Activated CD4-positive, alpha-beta T cell treated with anti-CD3 and anti-CD28 coated beads, Interleukin-2, amount 10 ng/mL, durations not matched to agents 24 days and 14 days (primary cell): ENCODE data around the gene BRICD5. TPM values are rescaled to one million over a fixed set of nuclear protein-coding genes. Genes with fewer than 3 reads are reported as not detected.
"Not testable (repeated sequence)": the region's sequence is repeated elsewhere in the genome, so short reads cannot be mapped to it uniquely, and the experiment has no call there.

Experiments
- DNase-seq: peaks from one replicate; pipeline ENCODE4 v3.0.0; 2022
- H3K27ac Mint-ChIP-seq: one replicate; pipeline ENCODE4 v1.8.0; 2022; ENCODE audit warnings: mild to moderate bottlenecking, mixed read lengths
- H3K27me3 Mint-ChIP-seq: one replicate; pipeline ENCODE4 v1.8.0; 2022; ENCODE audit warnings: mixed read lengths
- H3K36me3 Mint-ChIP-seq: one replicate; pipeline ENCODE4 v1.8.0; 2022; ENCODE audit warnings: low read depth, mild to moderate bottlenecking, mixed read lengths
- H3K4me1 Mint-ChIP-seq: one replicate; pipeline ENCODE4 v1.8.0; 2021; ENCODE audit warnings: mixed read lengths
- H3K4me3 Mint-ChIP-seq: one replicate; pipeline ENCODE4 v1.8.0; 2022; ENCODE audit warnings: mild to moderate bottlenecking, moderate library complexity, mixed read lengths
- H3K9me3 Mint-ChIP-seq: one replicate; pipeline ENCODE4 v1.8.0; 2021; ENCODE audit warnings: mixed read lengths
- intact Hi-C: fragments of 100-400 bp; cut with micrococcal nuclease; formaldehyde crosslinking; loops from one replicate; pipeline ENCODE4 v1.15.1; 2023
- total RNA-seq: library from RNA; stranded (reverse); gene quantifications from 2 replicates; pipeline ENCODE4 v1.2.3, GENCODE V29; 2022

Gene BRICD5
- total RNA-seq, result 22.2 and 23.1 TPM in 2 replicates

- no peak for DNase-seq
- Mint-ChIP-seq H3K36me3 (peaks cover 35% of the 10 kb centered on the region), H3K27ac (no peak within 1 kb of the TSS), H3K9me3 (no peaks in the 10 kb centered on the region), H3K27me3 (no peaks in the 10 kb centered on the region), H3K4me1 (peaks cover 21% of the 10 kb centered on the region), H3K4me3 (no peak within 1 kb of the TSS)
- intact Hi-C loops, result loop anchor here (10.0 kb wide), 1 partner anchor 206 kb away; the partner anchor contains the start of gene ZNF598
Observed at GRCh38 chr16:2210386-2211365, at the start of gene BRICD5. Gene BRICD5, minus strand, starts transcription at chr16:2210863. Its CDS starts 30 bp downstream, at chr16:2210833.

GRCh38 chr16:2260250-2260649 lies 49.6 kb upstream of the BRICD5 start:
- no peak for DNase-seq
- Mint-ChIP-seq H3K27me3 (no peaks in the 10 kb centered on the region), H3K36me3 (peaks cover 74% of the 10 kb centered on the region), H3K4me3 (no peak overlapping the region), H3K4me1 (peaks cover 15% of the 10 kb centered on the region), H3K9me3 (no peaks in the 10 kb centered on the region), H3K27ac (no peak overlapping the region)
- intact Hi-C loops, result no loop called here

GRCh38 chr16:2258530-2258929 lies 47.9 kb upstream of the BRICD5 start:
- H3K4me1 Mint-ChIP-seq, H3K27me3 Mint-ChIP-seq, H3K4me3 Mint-ChIP-seq, H3K9me3 Mint-ChIP-seq, H3K27ac Mint-ChIP-seq, DNase-seq: not testable (repeated sequence)
- H3K36me3 Mint-ChIP-seq, result peaks cover 74% of the 10 kb centered on the region
- intact Hi-C loops, result loop anchor here (10.0 kb wide), 1 partner anchor 276 kb away; the partner anchor contains the start of genes CEMP1 and PDPK1

- H3K36me3 Mint-ChIP-seq, result peaks cover 75% of the 10 kb centered on the region
Observed at GRCh38 chr16:2257726-2258125, 47.1 kb upstream of the BRICD5 start.

GRCh38 chr16:2256531-2257140 lies 46.0 kb upstream of the BRICD5 start:
- Mint-ChIP-seq H3K9me3 (no peaks in the 10 kb centered on the region), H3K4me3 (no peak overlapping the region), H3K4me1 (peaks cover 4% of the 10 kb centered on the region), H3K27ac (no peak overlapping the region), H3K36me3 (peaks cover 68% of the 10 kb centered on the region), H3K27me3 (no peaks in the 10 kb centered on the region)
- intact Hi-C loops, result loop anchor here (10.0 kb wide), 1 partner anchor 278 kb away; the partner anchor contains the start of genes CEMP1 and PDPK1
- DNase-seq, result no peak

More at GRCh38 chr16:2257726-2258125, 47.1 kb upstream of the BRICD5 start:
- no peak for DNase-seq
- Mint-ChIP-seq H3K4me3 (no peak overlapping the region), H3K4me1 (peaks cover 7% of the 10 kb centered on the region), H3K9me3 (no peaks in the 10 kb centered on the region), H3K27ac (no peak overlapping the region), H3K27me3 (no peaks in the 10 kb centered on the region)
- intact Hi-C loops, result loop anchor here (10.0 kb wide), 1 partner anchor 277 kb away; the partner anchor contains the start of genes CEMP1 and PDPK1

- Mint-ChIP-seq H3K4me1 (peaks cover 9% of the 10 kb centered on the region), H3K36me3 (peaks cover 53% of the 10 kb centered on the region), H3K27me3 (no peaks in the 10 kb centered on the region), H3K9me3 (no peaks in the 10 kb centered on the region), H3K27ac (peak overlapping the region; percentile 48), H3K4me3 (no peak overlapping the region)
- no peak for DNase-seq
- intact Hi-C loops, result loop anchor here (5.0 to 10.0 kb wide), 3 partner anchors 96 to 282 kb away; partner anchors contain the start of genes CEMP1, PDPK1, TRAF7 and ZNF598
Observed at GRCh38 chr16:2253293-2253692, 42.6 kb upstream of the BRICD5 start.

- intact Hi-C loops, result loop anchor here (5.0 to 10.0 kb wide), 3 partner anchors 95 to 282 kb away; partner anchors contain the start of genes CEMP1, PDPK1, TRAF7 and ZNF598
- Mint-ChIP-seq H3K9me3 (no peaks in the 10 kb centered on the region), H3K27me3 (no peaks in the 10 kb centered on the region), H3K36me3 (peaks cover 48% of the 10 kb centered on the region), H3K27ac (peak overlapping the region; percentile 48), H3K4me3 (no peak overlapping the region), H3K4me1 (peaks cover 9% of the 10 kb centered on the region)
- DNase-seq, result no peak
Observed at GRCh38 chr16:2252806-2253148, 42.1 kb upstream of the BRICD5 start.

- DNase-seq, result peak; percentile 95
- intact Hi-C loops, result loop anchor here (1.0 to 10.0 kb wide), 6 partner anchors 17 to 283 kb away; partner anchors contain the start of genes CEMP1, PDPK1, RNPS1 and TRAF7
- H3K9me3 Mint-ChIP-seq, result no peaks in the 10 kb centered on the region
Observed at GRCh38 chr16:2251296-2252111, 40.8 kb upstream of the BRICD5 start, which contains the start of gene ECI1. Gene ECI1, minus strand, starts transcription at chr16:2251587. Its CDS starts 21 bp downstream, at chr16:2251566.

GRCh38 chr16:2250652-2251295 lies 40.1 kb upstream of the BRICD5 start:
- peaks cover 33% of the 10 kb centered on the region for H3K36me3 Mint-ChIP-seq
- intact Hi-C loops, result loop anchor here (1.0 to 10.0 kb wide), 6 partner anchors 18 to 284 kb away; partner anchors contain the start of genes CEMP1, PDPK1, RNPS1 and TRAF7
- peak overlapping the region; percentile 90 for H3K27ac Mint-ChIP-seq
- no peaks in the 10 kb centered on the region for H3K9me3 Mint-ChIP-seq
- peak; percentile 83 for DNase-seq
- no peaks in the 10 kb centered on the region for H3K27me3 Mint-ChIP-seq
- H3K4me1 Mint-ChIP-seq, result peaks cover 5% of the 10 kb centered on the region
- peak overlapping the region; percentile 93 for H3K4me3 Mint-ChIP-seq

More at GRCh38 chr16:2251296-2252111, 40.8 kb upstream of the BRICD5 start, which contains the start of gene ECI1:
- Mint-ChIP-seq H3K27ac (peak within 1 kb of the TSS; percentile 90), H3K36me3 (peaks cover 38% of the 10 kb centered on the region), H3K27me3 (no peaks in the 10 kb centered on the region), H3K4me1 (peaks cover 5% of the 10 kb centered on the region), H3K4me3 (peak within 1 kb of the TSS; percentile 93)

- no peaks in the 10 kb centered on the region for H3K9me3 Mint-ChIP-seq
- peaks cover 13% of the 10 kb centered on the region for H3K36me3 Mint-ChIP-seq
- H3K27me3 Mint-ChIP-seq, result no peaks in the 10 kb centered on the region
- no peak overlapping the region for H3K27ac Mint-ChIP-seq
- intact Hi-C loops, result no loop called here
- H3K4me1 Mint-ChIP-seq, result peaks cover 5% of the 10 kb centered on the region
- no peak for DNase-seq
- no peak overlapping the region for H3K4me3 Mint-ChIP-seq
Observed at GRCh38 chr16:2246301-2246885, 35.7 kb upstream of the BRICD5 start.

GRCh38 chr16:2244926-2245795 lies 34.5 kb upstream of the BRICD5 start:
- Mint-ChIP-seq H3K9me3 (no peaks in the 10 kb centered on the region), H3K4me3 (no peak overlapping the region), H3K27me3 (no peaks in the 10 kb centered on the region), H3K36me3 (peaks cover 11% of the 10 kb centered on the region), H3K27ac (no peak overlapping the region), H3K4me1 (peaks cover 2% of the 10 kb centered on the region)
- no peak for DNase-seq
- intact Hi-C loops, result no loop called here
